Neuronal stem cell (in vitro differentiated cells): ENCODE results near the gene FOXP1. TPM values are rescaled to one million over a fixed set of nuclear protein-coding genes. Genes with fewer than 3 reads are reported as not detected.
A peak's percentile ranks its signal among the peaks of the same experiment; 100 is the strongest.

Source experiments
- DNase-seq: peaks from one replicate; pipeline ENCODE4 v3.0.0-alpha.2; 2013; ENCODE audit warnings: low spot score
- H2AFZ ChIP-seq: one replicate; pipeline ENCODE4 v1.6.1; 2013; ENCODE audit warnings: mild to moderate bottlenecking, low read length, inconsistent platforms
- H2AK5ac ChIP-seq: 2 replicates; pipeline ENCODE4 v1.6.1; 2013; ENCODE audit warnings: low read depth, mild to moderate bottlenecking, inconsistent platforms, low read length, moderate library complexity, mixed read lengths
- H2BK120ac ChIP-seq: 2 replicates; pipeline ENCODE4 v1.6.1; 2013; ENCODE audit warnings: low read depth, mild to moderate bottlenecking, inconsistent platforms, low read length, moderate library complexity, mixed read lengths
- H2BK12ac ChIP-seq: one replicate; pipeline ENCODE4 v1.6.1; 2013; ENCODE audit warnings: low read length, inconsistent platforms
- H2BK15ac ChIP-seq: 2 replicates; pipeline ENCODE4 v1.6.1; 2013; ENCODE audit warnings: mild to moderate bottlenecking, low read length, inconsistent platforms, mixed read lengths
- H2BK5ac ChIP-seq: one replicate; pipeline ENCODE4 v1.6.1; 2013; ENCODE audit warnings: inconsistent platforms, mild to moderate bottlenecking, low read length, moderate library complexity
- H3K14ac ChIP-seq: one replicate; pipeline ENCODE4 v1.6.1; 2013; ENCODE audit warnings: low read length, inconsistent platforms
- H3K18ac ChIP-seq: 2 replicates; pipeline ENCODE4 v1.6.1; 2013; ENCODE audit warnings: low read length, inconsistent platforms
- H3K23ac ChIP-seq: 2 replicates; pipeline ENCODE4 v1.6.1; 2013; ENCODE audit warnings: low read depth, mild to moderate bottlenecking, mixed read lengths, low read length, inconsistent platforms; ENCODE audit not compliant: poor library complexity
- H3K27ac ChIP-seq: replicated peaks from 3 replicates; pipeline ENCODE4 v1.5.1; 2013; ENCODE audit warnings: low read length, inconsistent platforms
- H3K27me3 ChIP-seq, 3 experiments: 2 replicates each; pipeline ENCODE4 v1.6.1; 2013; ENCODE audit warnings: low read length in 3 of 3, mild to moderate bottlenecking in 2 of 3, inconsistent platforms in 1 of 3, low read depth in 1 of 3, mixed read lengths in 1 of 3, moderate library complexity in 1 of 3; ENCODE audit not compliant: control insufficient read depth in 3 of 3, insufficient read depth in 3 of 3
- H3K36me3 ChIP-seq, 2 donors: replicated peaks in 1 of 2; 2 replicates each; pipeline ENCODE4 v1.6.1; 2013; ENCODE audit warnings: low read length in 2 of 2; ENCODE audit not compliant: control insufficient read depth in 2 of 2, insufficient read depth in 2 of 2
- H3K4ac ChIP-seq: 2 replicates; pipeline ENCODE4 v1.6.1; 2013; ENCODE audit warnings: inconsistent platforms, mild to moderate bottlenecking, low read length, moderate library complexity
- H3K4me1 ChIP-seq, 2 donors: 1 replicate in 1 of 2; 2 replicates in 1 of 2; pipeline ENCODE4 v1.6.1; 2013; ENCODE audit warnings: low read length in 2 of 2, low read depth in 1 of 2; ENCODE audit not compliant: control insufficient read depth in 2 of 2, insufficient read depth in 1 of 2
- H3K4me2 ChIP-seq: one replicate; pipeline ENCODE4 v1.6.1; 2013; ENCODE audit warnings: mild to moderate bottlenecking, low read length, inconsistent platforms; ENCODE audit not compliant: insufficient read depth, poor library complexity, severe bottlenecking
- H3K4me3 ChIP-seq, 2 donors: 2 replicates each; pipeline ENCODE4 v1.5.1; 2013; ENCODE audit warnings: low read length in 2 of 2, mild to moderate bottlenecking in 2 of 2, inconsistent platforms in 1 of 2, moderate library complexity in 1 of 2
- H3K79me1 ChIP-seq: one replicate; pipeline ENCODE4 v1.6.1; 2013; ENCODE audit warnings: low read depth, mild to moderate bottlenecking, inconsistent platforms, low read length, moderate library complexity
- H3K9ac ChIP-seq: one replicate; pipeline ENCODE4 v1.6.1; 2013; ENCODE audit warnings: mild to moderate bottlenecking, low read depth, low read length, inconsistent platforms; ENCODE audit not compliant: poor library complexity
- H3K9me3 ChIP-seq, 2 donors: replicated peaks in 1 of 2; 2 replicates each; pipeline versions ENCODE3 to v1.6.1; 2013; ENCODE audit warnings: low read length in 2 of 2, mild to moderate bottlenecking in 2 of 2, inconsistent platforms in 1 of 2, low read depth in 1 of 2, mixed read lengths in 1 of 2, moderate library complexity in 1 of 2; ENCODE audit not compliant: control insufficient read depth in 2 of 2, insufficient read depth in 1 of 2
- H4K8ac ChIP-seq: one replicate; pipeline ENCODE4 v1.6.1; 2013; ENCODE audit warnings: low read depth, mild to moderate bottlenecking, inconsistent platforms, low read length, moderate library complexity
- H4K91ac ChIP-seq: one replicate; pipeline ENCODE4 v1.6.1; 2013; ENCODE audit warnings: low read length, low read depth, mild to moderate bottlenecking, inconsistent platforms; ENCODE audit not compliant: poor library complexity
- WGBS, 2 donors: extraction: QIAGEN DNeasy Blood & Tissue Kit; methylation state at CpG; one replicate each; pipeline ENCODE4 v1.1.7; 2013; ENCODE audit warnings: missing lambda C conversion rate in 2 of 2, mixed read lengths in 1 of 2; ENCODE audit not compliant: insufficient read length in 2 of 2, insufficient replicate concordance in 1 of 2; ENCODE audit errors: extremely low coverage in 2 of 2; 5-methylcytosine and 5-hydroxymethylcytosine counted together
- polyA plus RNA-seq, 2 experiments: library from polyadenylated mRNA; stranded (reverse); fragments of 200-250 nt; gene quantifications; one replicate each; pipeline ENCODE4 v1.2.3, GENCODE V29; 2013

Gene FOXP1
- polyA plus RNA-seq (2013, experiment 1 of 2), result 24.4 TPM
- 26.0 TPM for polyA plus RNA-seq (2013, experiment 2 of 2)

DNA sequence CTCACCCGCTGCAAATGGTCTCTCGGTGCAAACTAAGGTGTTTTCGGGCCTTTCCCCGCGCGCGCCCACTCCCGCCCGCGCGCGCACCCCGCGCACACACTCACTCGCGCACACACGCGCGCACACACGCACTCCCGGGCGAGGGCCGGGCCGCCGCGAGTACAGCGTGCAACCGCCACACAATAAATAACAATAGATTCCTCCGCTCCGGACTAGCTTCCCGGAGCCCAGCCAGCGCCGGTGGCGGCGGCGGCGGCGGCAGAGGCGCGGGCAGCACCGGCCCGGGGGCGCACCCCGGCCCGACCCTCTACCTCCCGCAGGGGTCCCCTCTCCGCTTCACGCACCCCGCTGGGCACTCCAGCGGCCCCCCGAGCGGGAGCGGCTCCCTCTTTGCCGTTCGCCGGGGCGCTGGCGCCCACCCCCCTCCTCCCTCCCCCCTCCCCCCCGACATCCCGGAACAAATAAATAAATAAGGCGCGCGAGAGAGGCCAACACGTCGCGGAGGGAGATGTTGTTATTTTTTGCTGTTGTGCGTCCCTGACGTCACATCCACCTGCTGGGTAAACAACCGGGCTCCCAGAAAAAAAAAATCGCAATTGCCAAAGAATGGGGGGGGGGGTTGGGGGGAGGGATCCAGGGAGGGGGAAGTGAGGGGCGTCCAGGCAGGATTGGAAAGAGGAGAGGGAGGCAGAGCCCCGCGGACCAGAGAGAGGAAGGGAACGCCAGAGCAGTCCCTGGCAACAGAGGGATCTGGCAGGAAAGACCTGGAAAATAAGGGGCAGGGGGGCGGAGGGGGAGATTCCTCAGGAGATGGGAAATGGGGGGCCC lies at the start of gene FOXP1:
Gene FOXP1, minus strand, starts transcription at position 163 of the 828 bp plus-strand sequence. CDS start 385,347 bp downstream, outside the sequence.
- Histone ChIP-seq H3K14ac (peak within 1 kb of the TSS; percentile 99), H3K4me3 (peak within 1 kb of the TSS; percentile 76 to 92), H3K9me3 (no peaks in the 10 kb centered on the region), H3K27ac (peak within 1 kb of the TSS; percentile 90), H3K4me1 (peaks cover 6 to 16% of the 10 kb centered on the region in 2 donors), H2AK5ac (peak within 1 kb of the TSS; percentile 94), H3K18ac (peak within 1 kb of the TSS; percentile 100), H2AFZ (peak within 1 kb of the TSS; percentile 95), H2BK12ac (peak within 1 kb of the TSS; percentile 99), H3K4me2 (peak within 1 kb of the TSS; percentile 90), H3K9ac (peak within 1 kb of the TSS; percentile 99), H3K23ac (peak within 1 kb of the TSS; percentile 80), H2BK5ac (peak within 1 kb of the TSS; percentile 98), H3K27me3 (no peaks in the 10 kb centered on the region), H4K91ac (no peak within 1 kb of the TSS), H2BK15ac (peak within 1 kb of the TSS; percentile 98), H2BK120ac (peak within 1 kb of the TSS; percentile 93), H4K8ac (peak within 1 kb of the TSS; percentile 43), H3K79me1 (peaks cover 15% of the 10 kb centered on the region), H3K4ac (peak within 1 kb of the TSS; percentile 53), H3K36me3 (no peaks in the 10 kb centered on the region)
- WGBS, 2 donors, result no CpG with 5 or more reads among the region's 75 CpGs
- DNase-seq, result peak; percentile 89

DNA sequence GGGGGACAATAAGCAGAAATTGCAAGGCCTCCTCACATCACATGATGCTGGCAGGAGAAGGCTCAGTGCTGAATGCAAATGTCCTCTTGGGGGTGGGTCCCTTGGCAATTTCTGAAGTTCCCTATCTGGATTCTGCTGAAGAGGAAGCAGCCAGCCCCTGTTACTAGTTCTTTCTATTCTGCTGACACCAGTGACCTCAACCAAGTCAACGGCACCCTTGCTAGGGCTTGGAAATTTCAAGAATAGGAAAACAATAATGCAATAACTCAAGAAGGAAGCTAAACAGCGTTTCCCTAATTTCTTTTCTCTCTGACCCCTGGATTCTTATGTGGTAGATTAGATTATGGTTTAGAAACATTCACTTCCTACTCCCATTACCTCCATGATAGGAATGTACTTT lies 46.2 kb upstream of the FOXP1 start:
- no peak overlapping the region for H3K14ac ChIP-seq
- H2AFZ ChIP-seq, result peak overlapping the region; percentile 42
- H3K4me3 ChIP-seq, result no peak overlapping the region
- H2BK15ac ChIP-seq, result no peak overlapping the region
- no peak overlapping the region for H3K27ac ChIP-seq
- no peaks in the 10 kb centered on the region for H3K27me3 ChIP-seq
- H3K4me1 ChIP-seq, result no peaks in the 10 kb centered on the region
- no peak for DNase-seq
- H3K23ac ChIP-seq, result no peak overlapping the region
- no peak overlapping the region for H3K4me2 ChIP-seq
- H2BK5ac ChIP-seq, result no peak overlapping the region
- H3K18ac ChIP-seq, result no peak overlapping the region
- H4K8ac ChIP-seq, result no peak overlapping the region
- no peaks in the 10 kb centered on the region for H3K36me3 ChIP-seq
- H4K91ac ChIP-seq, result no peak overlapping the region
- H3K9me3 ChIP-seq, result no peaks in the 10 kb centered on the region
- H3K9ac ChIP-seq, result no peak overlapping the region
- no peak overlapping the region for H3K4ac ChIP-seq
- WGBS, 2 donors, result no CpG with 5 or more reads among the region's 2 CpGs
- H2AK5ac ChIP-seq, result no peak overlapping the region
- no peaks in the 10 kb centered on the region for H3K79me1 ChIP-seq
- H2BK120ac ChIP-seq, result no peak overlapping the region
- no peak overlapping the region for H2BK12ac ChIP-seq

DNA sequence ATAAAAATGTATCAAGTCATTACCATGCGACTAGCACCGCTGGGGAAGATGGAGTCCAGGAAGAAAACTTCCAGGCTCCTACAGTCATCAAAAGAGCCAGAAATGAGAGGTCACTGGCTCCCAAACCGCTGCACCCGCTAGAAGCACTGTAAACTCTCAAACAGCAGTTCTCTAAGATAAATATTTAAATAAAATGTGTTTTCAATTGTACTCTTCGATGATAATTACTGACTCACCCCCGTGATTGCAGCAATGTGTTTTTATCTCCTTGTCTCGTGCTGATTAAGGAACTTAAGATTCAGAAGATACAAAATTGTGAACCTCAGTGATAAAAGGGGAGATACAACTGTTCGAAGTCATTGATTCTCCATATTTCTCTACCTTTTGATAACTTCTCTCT lies 45.8 kb upstream of the FOXP1 start:
- Histone ChIP-seq H3K4me1 (no peaks in the 10 kb centered on the region), H3K9me3 (no peaks in the 10 kb centered on the region), H3K4me2 (no peak overlapping the region), H2BK5ac (no peak overlapping the region), H2BK15ac (no peak overlapping the region), H3K4me3 (no peak overlapping the region), H3K9ac (no peak overlapping the region), H3K27ac (no peak overlapping the region), H2AK5ac (no peak overlapping the region), H4K8ac (no peak overlapping the region), H3K23ac (no peak overlapping the region), H3K79me1 (no peaks in the 10 kb centered on the region), H3K36me3 (no peaks in the 10 kb centered on the region), H2BK12ac (no peak overlapping the region), H2BK120ac (no peak overlapping the region), H3K27me3 (no peaks in the 10 kb centered on the region), H4K91ac (no peak overlapping the region), H3K14ac (no peak overlapping the region), H2AFZ (peak overlapping the region; percentile 42), H3K18ac (no peak overlapping the region), H3K4ac (no peak overlapping the region)
- no peak for DNase-seq
- WGBS, 2 donors, result no CpG with 5 or more reads among the region's 8 CpGs

DNA sequence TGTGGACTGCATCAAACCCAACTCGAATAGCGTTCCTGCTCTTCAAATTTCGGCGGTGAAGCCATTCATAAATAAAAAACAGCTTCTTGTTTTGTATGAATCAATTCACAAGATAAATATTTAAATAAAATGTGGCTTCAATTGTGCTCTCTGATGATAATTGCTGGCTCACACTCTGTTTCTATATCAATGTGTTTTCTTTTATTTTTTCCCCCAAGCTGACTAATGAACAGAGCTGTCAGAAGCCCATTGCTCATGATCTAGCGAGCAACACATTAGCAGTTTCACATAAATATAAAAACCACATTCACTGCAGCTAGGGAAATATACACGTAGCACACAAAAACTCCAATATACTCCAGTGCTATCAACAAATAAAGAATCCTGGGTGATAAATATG lies 45.0 kb upstream of the FOXP1 start:
- no peak overlapping the region for H3K9ac ChIP-seq
- no peak overlapping the region for H2BK120ac ChIP-seq
- no peak overlapping the region for H3K4me3 ChIP-seq
- H2BK5ac ChIP-seq, result no peak overlapping the region
- no peaks in the 10 kb centered on the region for H3K79me1 ChIP-seq
- no peak overlapping the region for H2AFZ ChIP-seq
- no peak overlapping the region for H2BK12ac ChIP-seq
- H4K8ac ChIP-seq, result no peak overlapping the region
- no peak overlapping the region for H3K23ac ChIP-seq
- no peaks in the 10 kb centered on the region for H3K27me3 ChIP-seq
- no peak overlapping the region for H4K91ac ChIP-seq
- H2BK15ac ChIP-seq, result no peak overlapping the region
- H3K27ac ChIP-seq, result no peak overlapping the region
- no peaks in the 10 kb centered on the region for H3K4me1 ChIP-seq
- H3K4ac ChIP-seq, result no peak overlapping the region
- H3K14ac ChIP-seq, result no peak overlapping the region
- no peak overlapping the region for H3K4me2 ChIP-seq
- H3K36me3 ChIP-seq, result no peaks in the 10 kb centered on the region
- no peak overlapping the region for H3K18ac ChIP-seq
- H3K9me3 ChIP-seq, result no peaks in the 10 kb centered on the region
- no CpG with 5 or more reads among the region's 6 CpGs for WGBS, 2 donors
- no peak for DNase-seq
- no peak overlapping the region for H2AK5ac ChIP-seq
